ENCODE data around the gene VPS13D.

VPS13D gene

DNA sequence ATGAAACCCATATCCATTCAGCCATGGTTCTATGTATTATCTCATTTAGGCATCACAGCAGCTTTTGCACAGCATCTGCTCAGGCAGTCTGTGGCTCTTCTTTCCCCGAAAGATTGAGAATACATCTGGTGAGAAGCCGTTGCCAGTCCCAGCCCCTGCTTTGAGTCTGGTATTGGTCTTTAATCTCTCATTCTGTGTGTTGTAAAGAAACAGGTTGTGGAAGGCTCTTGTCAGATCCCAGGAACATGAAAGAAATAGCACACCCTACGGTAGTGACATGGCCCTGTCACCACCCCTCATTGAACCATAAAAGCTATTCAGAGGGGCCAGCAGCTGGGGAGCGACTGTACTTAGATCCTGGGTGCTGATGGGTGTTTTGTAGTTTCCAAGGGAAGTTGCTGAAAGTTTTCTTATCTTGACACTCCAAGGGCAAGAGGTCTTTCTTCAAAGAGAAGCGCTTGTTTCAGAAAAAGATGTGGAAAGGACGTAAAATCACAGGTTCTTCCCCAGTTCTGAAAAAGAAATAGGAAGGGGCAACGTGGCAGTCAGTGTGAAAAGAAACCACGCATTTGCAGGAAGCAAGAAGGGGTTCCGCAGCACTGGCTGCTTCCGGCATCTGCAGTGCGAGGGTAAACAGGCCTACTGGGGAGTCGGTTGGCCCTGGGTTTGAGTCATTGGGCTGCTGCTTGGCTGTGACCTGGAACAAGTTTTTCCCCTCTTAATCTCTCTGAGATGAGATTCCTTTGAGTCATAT lies 243.1 kb downstream of the VPS13D start:
- no peak for DNase-seq

DNA sequence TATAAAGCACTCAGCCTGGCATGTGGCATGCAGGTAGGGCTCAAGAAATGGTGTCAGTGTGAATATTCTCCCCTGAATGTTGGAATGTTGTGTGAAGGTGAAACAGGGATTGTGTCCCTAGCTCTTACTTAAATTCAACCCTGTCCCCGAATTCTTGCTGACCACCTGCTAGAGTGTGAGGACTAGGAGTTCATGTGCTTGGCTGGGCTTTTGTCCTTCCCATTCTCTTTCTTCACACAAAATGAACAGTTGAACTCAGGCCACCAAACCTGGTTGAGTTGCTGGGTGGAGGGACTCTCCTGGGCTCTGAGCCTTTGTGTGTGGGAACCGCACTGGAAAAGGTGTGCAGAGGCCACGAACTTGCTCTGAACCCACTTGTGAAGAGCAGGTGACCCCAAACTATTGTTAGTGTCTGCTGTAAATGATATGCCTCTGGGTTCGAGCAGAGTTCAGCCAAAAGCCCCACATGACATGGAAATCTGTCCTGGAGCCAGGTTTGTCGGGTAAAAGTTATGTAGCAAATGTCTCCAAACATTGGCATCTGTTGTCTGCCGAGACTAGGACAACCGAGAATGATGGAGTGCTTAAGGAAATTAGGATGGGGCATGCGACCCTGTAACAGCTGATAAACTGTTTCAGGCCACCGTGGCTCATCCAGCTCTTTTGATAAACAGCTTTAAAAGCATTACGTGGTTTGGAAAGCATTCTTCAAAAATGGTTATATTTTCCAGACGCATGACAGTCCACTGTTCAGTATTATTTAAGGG lies 243.9 kb downstream of the VPS13D start:
- no peak for DNase-seq

DNA sequence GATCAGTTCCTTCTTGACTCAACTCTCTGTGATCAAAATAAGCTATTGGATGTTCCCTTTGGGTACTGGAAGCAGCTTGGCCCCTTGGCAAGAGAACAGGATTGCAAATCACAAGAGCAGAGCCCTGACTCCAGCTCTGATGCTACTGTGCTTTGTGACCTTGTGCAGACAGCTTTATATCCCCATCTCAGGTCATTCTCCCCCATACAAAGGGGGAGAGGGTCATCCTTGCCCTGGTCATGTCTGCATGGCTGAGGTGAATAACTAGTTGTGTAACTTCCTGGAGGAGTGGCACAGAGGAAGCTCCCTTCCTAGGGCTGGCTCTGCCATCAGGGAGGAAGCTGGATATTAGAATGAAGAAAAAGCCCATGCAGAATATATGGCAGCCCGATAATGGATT lies 245.3 kb downstream of the VPS13D start:
- no peak for DNase-seq

DNA sequence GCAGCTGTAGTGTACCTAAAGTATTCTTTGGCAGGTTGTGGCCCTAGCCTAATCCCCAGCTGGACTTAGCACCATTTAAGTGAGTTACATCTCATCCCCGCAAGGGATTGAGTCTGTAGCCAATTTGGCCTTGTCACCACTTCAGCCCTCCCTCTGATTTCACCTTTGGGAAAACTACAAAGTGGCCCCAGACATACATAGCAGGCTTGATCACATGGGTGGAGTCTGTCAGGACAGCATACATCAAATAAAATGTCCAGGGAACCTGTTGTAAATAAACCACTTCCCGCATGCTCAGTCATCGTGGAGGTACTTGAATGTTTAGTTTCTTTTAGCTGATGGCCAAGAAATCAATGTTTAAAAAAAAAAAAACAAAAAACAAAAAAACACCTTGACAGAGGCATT lies 245.7 kb downstream of the VPS13D start:
- no peak for DNase-seq

DNA sequence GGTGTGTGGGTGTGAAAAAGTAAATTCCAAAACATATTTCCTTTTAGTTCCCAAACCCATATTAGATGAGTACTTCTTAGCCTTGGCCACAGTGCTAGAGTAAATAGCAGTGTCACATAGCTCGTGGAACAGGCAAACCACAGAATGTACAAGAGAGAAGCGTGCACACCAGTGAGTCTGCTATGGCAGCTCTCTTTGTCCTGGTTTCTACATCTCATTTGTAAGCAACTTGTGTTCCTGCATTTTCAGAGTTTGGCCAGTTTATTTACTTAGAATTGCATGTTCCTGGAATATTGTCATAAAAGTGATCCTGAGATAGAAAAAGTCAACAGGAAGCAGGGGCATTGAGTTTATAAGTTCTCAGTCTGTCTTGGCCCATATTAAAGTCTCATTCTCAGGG lies 246.1 kb downstream of the VPS13D start:
- DNase-seq: no peak

DNA sequence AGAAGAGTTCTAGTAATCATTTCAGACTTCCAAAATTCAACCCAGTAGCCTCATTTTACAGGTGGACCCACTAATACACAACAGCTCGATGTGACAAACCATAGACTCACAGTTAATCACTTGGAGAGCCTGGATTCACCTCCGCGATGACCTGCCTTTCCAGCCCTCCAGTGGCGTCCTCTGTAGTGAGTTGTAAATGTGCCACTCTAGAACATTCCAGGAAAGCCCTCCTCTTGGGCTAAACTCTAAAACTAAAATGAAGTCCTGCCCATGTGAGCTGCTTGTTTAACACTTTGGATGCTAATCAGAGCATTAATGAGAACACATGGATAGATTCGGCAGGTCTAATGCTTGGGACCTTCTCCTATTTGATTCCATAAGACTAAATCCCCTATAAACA lies 247.5 kb downstream of the VPS13D start:
- DNase-seq: no peak

DNA sequence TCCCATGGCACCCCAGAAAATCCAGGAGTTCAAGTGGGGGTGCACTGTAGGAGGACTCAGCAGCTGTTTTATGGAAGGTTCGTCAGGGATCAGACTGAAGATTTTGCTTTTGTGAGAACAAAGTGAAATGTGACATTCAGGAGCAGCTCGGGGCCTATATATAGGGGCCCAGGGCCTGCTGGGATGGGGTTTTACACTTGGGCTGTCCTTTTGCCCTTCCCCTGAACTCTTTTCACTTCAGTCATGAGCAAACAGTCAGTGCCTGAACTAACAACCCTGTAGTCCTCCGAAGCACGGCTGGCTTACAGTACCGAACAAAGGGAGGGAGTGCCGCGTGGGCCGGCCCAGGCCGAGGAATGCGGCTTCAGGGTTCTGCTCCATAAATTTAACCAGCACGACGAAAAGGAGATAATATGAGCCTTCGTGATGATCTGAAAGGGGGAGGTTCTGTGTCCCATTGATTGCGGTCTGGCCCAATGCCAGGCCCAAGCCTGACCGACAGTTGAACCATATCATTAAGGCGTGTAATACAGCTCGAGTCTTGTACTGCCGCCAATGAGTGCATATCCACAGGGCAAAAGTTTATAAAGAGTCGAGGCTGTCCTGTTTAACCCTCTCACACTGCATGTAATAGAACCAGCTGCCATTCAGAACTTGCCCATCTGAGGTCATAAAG lies 248.2 kb downstream of the VPS13D start:
- DNase-seq: peak; percentile 56 to 72

DNA sequence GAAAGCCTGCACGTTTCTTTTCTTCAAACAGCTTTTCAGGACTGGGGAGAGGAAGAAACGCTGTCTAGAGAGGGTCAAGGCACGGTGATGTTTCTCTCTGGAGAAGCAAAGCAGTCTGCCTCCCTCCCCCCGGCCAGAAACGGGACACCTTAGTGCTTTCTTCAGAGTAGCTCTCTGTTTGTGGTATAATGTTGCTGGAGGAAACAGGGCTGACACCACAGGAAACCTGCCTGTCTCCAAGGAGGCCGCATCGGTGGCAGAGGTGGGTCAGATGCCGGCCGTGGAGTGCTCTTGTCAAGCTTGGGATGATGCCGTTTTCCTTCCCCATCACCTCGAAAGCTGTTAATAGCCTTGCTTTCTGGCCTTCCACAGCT lies 248.8 kb downstream of the VPS13D start:
- DNase-seq: no peak

DNA sequence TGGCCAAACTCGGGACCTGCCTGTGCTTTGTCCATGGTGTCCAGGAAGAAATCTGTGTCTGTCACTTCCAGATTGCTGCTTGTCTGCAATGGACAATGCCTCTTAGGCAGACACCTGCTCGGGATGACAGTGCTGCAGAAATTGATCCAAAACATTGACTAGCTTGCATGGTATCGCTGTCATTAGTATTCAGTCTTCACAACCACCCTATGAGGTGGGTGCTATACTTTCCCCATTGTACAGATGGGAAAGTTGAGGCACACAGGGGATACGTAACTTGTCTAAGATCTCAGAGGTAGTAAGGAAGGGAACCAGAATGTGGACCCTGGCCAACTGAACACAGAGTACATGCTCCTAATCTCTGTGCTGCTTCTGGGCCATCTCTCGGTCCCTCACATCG lies 249.5 kb downstream of the VPS13D start:
- no peak for DNase-seq

DNA sequence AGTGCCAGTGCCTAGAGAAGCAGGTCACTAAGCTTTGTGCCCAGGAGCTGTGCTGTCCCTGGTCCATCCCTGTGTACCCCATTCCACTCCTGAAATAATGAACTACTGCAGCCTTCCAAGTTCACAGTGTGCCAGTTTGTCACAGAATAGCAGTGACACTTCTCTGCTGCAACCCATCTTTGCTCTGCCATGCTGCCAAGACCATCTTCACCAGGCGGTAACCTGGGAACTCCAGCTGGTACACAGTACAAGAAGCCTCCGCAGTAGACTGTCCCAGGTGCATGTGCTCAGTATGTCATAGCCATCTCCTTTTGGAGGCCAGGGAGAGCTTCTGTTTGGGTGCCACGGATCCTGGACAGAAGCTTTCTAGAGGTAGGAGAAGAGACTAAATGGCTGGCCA lies 250.2 kb downstream of the VPS13D start:
- no peak for DNase-seq

DNA sequence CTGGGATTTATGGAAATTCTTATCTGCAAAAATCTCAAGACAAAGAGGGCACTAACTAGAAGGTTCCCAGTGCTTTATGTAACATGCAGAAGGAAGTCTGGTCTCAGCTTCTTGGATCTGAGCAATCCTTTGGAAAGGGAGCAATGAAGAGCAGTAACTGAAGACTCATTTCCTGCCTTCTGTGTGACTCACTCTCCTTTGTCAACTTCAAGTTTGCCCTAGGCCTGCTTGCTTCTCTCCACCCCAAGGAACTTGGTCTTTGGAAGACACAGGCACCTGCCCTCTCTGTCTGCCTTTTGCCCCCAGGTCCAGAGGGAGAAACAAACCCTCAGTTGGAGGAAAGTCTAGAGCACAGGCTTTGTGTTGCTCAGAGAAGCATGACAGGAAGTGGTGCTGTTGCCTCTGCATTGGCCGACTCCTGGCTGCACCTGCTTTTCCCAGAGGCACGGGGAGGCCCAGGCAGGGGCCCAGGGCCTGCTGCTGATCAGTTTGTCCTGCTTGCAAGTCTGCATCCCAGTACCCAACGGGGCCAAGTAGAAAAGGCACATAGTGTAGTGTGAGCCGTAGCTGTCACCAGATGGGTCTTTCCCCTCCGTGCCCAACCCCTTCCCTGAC lies 251.0 kb downstream of the VPS13D start:
- peak; percentile 51 to 73 for DNase-seq

DNA sequence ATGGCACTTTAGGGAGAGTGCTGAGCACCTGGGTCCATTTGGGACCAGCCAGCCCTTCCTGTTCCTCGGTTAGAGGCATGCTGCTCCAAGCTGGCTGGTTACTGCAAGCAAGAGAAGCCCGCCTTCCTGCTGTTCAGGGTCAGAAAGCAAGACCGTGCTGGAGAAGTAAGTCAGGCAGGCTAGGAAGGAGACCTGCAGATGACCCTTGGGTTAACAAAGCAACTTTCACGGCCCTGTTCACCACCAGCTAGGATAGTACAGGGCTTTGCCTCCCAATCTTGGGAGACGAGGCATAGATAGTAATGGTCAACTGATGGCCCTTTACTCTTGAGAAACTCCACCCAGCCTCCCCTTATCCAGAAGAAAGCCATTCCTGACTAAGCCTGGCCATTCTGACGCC lies 252.1 kb downstream of the VPS13D start:
- no peak for DNase-seq

DNA sequence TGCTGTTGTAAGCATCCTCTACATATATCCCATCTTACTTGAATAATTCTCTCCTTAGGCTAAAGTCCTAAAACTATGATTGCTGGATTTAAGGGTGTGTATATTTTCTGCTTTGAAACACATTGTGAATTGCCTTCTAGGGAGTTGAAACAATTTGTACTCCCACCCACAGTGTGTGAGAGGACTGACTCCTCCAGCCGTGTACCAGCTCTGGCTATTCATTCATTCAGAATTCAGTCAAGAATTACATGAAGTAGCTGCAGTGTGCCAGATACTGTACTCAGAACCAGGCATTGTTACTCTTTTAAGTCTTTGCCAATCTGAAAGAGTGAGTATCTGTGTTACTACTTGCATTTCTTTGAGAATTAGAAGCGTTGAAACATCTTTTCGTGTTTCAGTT lies 253.2 kb downstream of the VPS13D start:
- DNase-seq: no peak

DNA sequence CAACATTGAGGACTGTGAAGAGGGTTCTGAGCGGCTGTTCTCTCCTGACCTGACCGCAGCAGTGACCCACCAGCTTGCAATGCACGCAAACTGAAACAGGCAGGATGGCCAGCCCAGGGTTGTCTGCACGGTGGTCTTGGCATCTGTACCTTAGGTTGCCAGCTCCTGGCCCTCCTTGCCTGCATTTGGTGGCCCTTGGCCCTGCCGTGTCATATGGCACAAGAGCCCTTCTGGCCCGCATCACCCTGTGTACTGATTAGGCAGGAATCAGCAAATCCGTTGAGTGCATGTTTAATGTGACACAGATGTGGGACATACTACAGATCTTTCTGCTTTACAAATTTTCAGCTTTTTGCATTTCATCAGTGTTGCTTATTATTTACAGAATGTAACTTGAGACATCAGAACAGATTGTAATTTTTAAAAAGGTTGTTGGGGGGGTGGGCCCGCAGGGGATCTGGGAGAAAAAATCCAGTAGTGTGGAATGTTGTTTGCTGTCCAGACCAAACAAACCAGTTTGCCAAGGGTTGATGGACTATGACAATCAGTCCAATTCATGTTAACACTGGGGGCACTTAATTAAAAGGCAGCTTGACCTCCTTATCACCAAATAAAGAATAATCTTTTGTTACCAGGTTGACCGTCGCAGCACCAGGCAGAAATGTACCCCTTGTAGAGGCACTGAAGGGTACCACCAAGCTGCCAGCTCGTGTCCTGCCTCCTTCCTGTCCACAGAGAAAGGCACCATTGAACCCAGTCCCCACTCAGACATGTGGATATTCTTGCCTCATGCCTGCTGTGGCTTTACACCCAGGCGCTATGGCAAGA lies 255.6 kb downstream of the VPS13D start:
- no peak for DNase-seq

DNA sequence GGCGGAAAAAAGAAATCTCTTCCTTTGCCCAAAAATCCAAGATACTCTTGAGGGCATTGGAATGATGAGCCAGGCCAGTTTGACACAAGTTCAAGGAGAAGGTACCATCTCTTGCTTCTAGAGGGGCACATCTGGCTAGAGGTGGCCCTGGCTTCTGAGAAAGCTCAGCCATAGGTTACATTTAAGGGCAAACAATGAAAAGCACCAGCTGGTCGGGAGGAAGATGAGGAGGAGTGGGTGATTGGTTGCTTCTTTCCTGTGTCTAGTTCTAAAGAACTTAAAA lies 256.2 kb downstream of the VPS13D start:
- DNase-seq: no peak

DNA sequence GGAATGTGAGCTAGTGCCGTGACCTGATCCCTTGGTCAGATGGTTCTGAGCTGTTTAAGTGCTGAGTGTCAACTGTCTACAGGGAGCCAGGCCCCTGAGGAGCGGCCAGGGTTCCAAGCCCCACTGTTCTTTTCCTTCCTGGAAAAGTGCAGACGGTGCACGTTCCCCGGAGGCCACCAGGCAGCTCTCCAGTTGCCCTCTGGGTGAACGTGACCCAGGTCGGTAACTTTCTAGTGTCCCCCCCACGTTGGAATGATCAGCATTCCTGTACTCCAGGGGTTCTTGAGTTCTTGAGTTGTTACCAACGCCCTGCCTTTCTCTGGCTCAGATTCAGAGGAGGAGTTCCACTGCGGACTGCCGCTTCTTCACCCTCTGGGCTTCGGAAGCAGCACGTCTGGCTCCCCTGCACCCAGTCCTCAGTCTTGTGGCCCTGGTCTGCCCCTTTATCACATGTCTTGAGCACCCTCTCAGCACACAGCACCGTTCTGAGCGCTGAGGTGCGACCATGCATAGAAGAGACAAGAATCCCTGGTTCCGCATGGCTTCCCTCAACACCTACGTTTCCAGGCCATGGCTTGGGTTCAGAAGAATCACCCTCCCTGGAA lies 256.7 kb downstream of the VPS13D start:
- DNase-seq: no peak

DNA sequence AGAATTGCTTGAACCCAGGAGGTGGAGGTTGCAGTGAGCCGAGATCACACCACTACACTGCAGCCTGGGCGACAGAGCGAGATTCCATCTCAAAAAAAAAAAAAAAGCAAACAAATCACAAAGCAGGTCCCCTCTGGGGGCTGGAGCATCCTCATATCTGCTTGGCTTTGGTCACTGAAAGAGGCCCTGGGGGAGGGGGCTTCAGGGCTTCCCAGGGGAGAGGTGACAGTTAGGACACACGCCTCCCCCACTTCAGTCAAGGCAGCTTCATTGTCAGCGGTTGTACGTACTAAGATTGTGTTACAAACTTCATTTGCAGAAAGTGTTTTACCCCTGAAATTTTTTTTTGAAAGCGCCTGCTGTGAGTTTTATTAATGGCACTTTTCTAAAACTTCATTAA lies 257.7 kb downstream of the VPS13D start:
- DNase-seq: no peak

DNA sequence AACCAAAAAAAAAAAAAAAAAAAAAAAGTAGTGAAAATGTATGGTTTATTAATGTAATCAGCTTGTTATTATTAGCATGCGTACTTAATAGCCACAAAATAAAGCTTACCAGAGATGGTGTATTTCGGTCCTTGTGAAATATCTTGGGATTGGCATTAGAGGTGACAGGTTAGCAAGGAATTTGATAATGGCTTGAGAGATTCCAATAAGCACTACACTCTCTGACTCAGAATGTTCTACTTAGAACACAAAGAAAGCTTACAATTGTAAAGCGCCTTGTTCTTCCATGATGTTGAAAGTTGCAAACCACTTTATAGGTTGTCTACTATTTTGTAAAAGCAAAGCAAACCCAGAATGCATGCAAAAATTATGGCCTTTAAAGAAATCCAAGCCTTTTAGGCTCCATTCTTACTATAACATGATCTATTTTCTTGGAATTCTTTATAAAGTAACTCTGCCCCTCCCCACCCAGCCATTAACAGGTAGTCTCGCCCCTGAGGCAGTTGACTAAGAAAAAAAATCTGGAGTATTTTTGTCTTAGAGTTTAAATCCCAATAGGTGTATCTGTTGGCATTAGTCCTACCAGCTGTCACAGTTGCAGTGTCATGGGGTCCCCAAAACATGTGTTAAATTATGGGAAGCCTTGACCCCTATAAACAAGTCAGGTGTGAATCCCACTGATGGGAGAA lies 259.0 kb downstream of the VPS13D start:
- DNase-seq: no peak

DNA sequence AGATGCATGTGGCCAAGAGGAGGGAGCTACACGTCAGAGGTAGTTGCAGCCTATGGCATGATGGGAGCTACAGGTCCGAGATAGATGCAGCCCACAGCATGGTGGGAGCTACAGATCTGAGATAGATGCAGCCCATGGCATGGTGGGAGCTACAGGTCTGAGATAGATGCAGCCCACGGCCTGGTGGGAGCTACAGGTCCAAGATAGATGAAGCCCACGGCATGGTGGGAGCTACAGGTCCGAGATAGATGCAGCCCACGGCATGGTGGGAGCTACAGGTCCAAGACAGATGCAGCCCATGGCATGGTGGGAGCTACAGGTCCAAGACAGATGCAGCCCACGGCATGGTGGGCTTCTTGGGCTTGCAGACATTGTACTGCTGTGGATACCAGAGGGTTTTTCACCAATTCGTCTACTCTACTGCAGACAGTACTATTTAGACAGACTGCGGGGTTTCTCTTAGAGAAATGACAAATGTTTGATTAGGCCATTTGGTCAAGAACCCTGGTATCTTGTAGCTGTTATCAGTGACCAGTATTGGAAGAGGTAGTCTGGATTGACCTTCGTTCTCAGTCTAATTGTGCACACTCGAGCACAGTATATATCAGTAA lies 260.8 kb downstream of the VPS13D start:
- DNase-seq: no peak

DNA sequence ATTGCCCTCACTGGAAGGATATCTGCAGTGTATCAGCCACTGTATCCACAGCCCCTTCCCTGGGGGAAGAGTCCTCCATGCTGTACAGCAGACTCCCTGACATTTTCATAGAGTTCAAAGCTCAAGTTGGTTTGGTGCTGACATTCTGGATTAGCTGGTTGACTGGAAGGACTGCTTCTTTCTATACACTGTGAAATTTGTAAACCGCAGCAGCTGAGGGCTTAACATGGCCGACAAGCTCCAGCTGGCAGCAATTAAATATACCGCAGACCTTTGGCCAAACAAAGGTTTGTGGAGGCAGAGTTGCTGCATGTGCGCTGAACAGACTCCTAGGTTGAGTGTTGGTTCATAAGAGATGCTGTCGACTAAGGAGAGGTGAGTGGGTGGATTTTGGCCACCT lies 261.8 kb downstream of the VPS13D start:
- DNase-seq: no peak

DNA sequence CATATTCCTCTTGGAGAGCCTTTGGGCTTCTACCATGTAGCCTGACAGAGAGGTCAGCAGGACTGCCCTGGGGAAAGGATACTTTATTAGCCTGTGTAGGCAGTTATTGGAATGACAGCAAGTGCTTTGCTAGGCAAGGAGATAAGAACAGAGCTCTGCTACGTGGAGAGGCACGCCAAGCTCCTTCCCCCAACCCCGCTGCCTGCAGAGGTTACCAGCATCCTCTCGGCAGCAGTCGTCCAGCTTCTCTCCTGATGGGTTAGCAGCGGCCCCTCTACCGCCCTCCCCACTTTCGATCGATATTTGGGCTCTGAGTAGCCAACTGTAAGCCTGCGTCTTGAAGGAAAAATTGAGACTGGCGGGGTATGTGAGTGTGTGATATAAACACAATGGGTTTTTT lies 265.9 kb downstream of the VPS13D start:
- no peak for DNase-seq

All from SHP77 (cell line).